ENCODE data around the gene PGBD2. TPM values are rescaled to one million over a fixed set of nuclear protein-coding genes. Genes with fewer than 3 reads are reported as not detected.
A peak's percentile ranks its signal among the peaks of the same experiment; 100 is the strongest.

The PGBD2 gene
- total and polyA plus RNA-seq, 9 of the 15 experiments (the other 6 are each of a cell fraction or from before 2014, with no cell fraction given): 11.9 to 21.8 (median 14.7) TPM

DNA sequence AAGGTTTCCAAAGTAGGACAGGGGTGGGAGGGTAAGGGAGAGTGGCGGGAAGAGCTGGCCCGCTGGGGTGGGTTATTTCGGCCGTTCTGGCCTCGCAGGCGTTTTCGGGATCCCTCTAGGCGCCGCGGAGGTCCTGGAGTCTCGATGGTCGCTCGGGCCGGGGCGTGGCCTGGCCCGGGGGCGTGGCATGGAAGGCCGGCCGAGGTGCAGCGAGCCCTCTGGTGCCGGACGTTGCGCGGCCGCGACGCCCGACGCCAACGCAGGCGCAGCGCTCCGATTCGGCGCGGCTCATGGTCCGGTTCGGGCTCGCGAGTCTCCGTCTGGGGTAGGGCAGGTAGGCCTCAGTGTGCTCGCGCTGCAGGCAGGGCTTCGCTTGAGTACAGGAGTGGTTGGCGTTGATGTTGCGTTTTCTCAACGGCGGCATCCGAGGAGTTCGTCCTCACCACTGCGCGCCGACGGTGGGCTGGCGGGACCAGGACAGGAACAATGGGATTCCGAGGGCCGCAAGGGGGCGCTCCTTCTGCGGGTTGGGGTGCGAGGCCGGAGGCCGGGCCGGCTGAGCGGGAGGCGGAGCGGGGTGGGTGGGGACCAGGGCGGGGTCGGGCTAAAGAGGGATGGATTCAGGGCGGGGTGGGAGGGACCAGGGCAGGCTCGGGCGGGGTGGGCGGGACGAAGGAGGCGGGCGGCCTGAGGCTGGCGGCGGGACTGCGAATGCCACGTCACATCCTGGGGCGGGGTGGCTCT, at the start of gene PGBD2 (continued):
- TF ChIP-seq, protein P1, sequence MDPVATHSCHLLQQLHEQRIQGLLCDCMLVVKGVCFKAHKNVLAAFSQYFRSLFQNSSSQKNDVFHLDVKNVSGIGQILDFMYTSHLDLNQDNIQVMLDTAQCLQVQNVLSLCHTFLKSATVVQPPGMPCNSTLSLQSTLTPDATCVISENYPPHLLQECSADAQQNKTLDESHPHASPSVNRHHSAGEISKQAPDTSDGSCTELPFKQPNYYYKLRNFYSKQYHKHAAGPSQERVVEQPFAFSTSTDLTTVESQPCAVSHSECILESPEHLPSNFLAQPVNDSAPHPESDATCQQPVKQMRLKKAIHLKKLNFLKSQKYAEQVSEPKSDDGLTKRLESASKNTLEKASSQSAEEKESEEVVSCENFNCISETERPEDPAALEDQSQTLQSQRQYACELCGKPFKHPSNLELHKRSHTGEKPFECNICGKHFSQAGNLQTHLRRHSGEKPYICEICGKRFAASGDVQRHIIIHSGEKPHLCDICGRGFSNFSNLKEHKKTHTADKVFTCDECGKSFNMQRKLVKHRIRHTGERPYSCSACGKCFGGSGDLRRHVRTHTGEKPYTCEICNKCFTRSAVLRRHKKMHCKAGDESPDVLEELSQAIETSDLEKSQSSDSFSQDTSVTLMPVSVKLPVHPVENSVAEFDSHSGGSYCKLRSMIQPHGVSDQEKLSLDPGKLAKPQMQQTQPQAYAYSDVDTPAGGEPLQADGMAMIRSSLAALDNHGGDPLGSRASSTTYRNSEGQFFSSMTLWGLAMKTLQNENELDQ (CRISPR knock-in tag; IDR thresholded peaks at IDR 0.05; ENCODE audit: borderline replicate concordance): peak; percentile 16; the same call in 1 of the 2 replicates
- no peak for TF ChIP-seq RBM17 (IDR thresholded peaks at IDR 0.05; ENCODE audit: borderline replicate concordance, low read depth, low read length)
- TF ChIP-seq, protein P2, sequence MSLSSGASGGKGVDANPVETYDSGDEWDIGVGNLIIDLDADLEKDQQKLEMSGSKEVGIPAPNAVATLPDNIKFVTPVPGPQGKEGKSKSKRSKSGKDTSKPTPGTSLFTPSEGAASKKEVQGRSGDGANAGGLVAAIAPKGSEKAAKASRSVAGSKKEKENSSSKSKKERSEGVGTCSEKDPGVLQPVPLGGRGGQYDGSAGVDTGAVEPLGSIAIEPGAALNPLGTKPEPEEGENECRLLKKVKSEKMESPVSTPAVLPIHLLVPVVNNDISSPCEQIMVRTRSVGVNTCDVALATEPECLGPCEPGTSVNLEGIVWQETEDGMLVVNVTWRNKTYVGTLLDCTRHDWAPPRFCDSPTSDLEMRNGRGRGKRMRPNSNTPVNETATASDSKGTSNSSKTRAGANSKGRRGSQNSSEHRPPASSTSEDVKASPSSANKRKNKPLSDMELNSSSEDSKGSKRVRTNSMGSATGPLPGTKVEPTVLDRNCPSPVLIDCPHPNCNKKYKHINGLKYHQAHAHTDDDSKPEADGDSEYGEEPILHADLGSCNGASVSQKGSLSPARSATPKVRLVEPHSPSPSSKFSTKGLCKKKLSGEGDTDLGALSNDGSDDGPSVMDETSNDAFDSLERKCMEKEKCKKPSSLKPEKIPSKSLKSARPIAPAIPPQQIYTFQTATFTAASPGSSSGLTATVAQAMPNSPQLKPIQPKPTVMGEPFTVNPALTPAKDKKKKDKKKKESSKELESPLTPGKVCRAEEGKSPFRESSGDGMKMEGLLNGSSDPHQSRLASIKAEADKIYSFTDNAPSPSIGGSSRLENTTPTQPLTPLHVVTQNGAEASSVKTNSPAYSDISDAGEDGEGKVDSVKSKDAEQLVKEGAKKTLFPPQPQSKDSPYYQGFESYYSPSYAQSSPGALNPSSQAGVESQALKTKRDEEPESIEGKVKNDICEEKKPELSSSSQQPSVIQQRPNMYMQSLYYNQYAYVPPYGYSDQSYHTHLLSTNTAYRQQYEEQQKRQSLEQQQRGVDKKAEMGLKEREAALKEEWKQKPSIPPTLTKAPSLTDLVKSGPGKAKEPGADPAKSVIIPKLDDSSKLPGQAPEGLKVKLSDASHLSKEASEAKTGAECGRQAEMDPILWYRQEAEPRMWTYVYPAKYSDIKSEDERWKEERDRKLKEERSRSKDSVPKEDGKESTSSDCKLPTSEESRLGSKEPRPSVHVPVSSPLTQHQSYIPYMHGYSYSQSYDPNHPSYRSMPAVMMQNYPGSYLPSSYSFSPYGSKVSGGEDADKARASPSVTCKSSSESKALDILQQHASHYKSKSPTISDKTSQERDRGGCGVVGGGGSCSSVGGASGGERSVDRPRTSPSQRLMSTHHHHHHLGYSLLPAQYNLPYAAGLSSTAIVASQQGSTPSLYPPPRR (CRISPR knock-in tag; IDR thresholded peaks at IDR 0.05; ENCODE audit: borderline replicate concordance): peak; percentile 92; the same call in 1 of the 2 replicates
- no peak for TF ChIP-seq HIVEP1 (CRISPR knock-in tag; IDR thresholded peaks at IDR 0.05)
- TF ChIP-seq JUNB (CRISPR knock-in tag; conservative IDR thresholded peaks at IDR 0.05): no peak
- no peak for TF ChIP-seq MCM2 (IDR thresholded peaks at IDR 0.05; ENCODE audit: low read depth)
- TF ChIP-seq L3MBTL2 (IDR thresholded peaks at IDR 0.05): peak; percentile 94
- TF ChIP-seq MAFF (IDR thresholded peaks at IDR 0.05; ENCODE audit: low read length): no peak
- TF ChIP-seq TCFL5 (CRISPR knock-in tag; conservative IDR thresholded peaks at IDR 0.05): no peak
- TF ChIP-seq ARHGAP35 (IDR thresholded peaks at IDR 0.05; ENCODE audit: partially characterized antibody): no peak
- TF ChIP-seq ZNF224 (CRISPR knock-in tag; IDR thresholded peaks at IDR 0.05): 0 out of 2 replicates have a peak, but pooled peaks have one; percentile 18
- TF ChIP-seq, protein P3, sequence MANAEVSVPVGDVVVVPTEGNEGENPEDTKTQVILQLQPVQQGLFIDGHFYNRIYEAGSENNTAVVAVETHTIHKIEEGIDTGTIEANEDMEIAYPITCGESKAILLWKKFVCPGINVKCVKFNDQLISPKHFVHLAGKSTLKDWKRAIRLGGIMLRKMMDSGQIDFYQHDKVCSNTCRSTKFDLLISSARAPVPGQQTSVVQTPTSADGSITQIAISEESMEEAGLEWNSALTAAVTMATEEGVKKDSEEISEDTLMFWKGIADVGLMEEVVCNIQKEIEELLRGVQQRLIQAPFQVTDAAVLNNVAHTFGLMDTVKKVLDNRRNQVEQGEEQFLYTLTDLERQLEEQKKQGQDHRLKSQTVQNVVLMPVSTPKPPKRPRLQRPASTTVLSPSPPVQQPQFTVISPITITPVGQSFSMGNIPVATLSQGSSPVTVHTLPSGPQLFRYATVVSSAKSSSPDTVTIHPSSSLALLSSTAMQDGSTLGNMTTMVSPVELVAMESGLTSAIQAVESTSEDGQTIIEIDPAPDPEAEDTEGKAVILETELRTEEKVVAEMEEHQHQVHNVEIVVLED (CRISPR knock-in tag; IDR thresholded peaks at IDR 0.05): peak; percentile 76
- peak; percentile 39; the same call in 1 of the 2 replicates for TF ChIP-seq ZBTB7A (IDR thresholded peaks at IDR 0.05; ENCODE audit: borderline replicate concordance, control insufficient read depth, low read depth, low read length)
- TF ChIP-seq, protein P4, sequence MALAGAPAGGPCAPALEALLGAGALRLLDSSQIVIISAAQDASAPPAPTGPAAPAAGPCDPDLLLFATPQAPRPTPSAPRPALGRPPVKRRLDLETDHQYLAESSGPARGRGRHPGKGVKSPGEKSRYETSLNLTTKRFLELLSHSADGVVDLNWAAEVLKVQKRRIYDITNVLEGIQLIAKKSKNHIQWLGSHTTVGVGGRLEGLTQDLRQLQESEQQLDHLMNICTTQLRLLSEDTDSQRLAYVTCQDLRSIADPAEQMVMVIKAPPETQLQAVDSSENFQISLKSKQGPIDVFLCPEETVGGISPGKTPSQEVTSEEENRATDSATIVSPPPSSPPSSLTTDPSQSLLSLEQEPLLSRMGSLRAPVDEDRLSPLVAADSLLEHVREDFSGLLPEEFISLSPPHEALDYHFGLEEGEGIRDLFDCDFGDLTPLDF (CRISPR knock-in tag; IDR thresholded peaks at IDR 0.05): peak; percentile 87
- no peak for TF ChIP-seq SPI1 (IDR thresholded peaks at IDR 0.05; ENCODE audit: borderline replicate concordance, low read depth, low read length)
- TF ChIP-seq ZNF717 (CRISPR knock-in tag; IDR thresholded peaks at IDR 0.05): no peak
- TF ChIP-seq BHLHE40 (IDR thresholded peaks at IDR 0.05; ENCODE audit: low read length): peak; percentile 61
